Natural killer cell treated with Interleukin-12 subunit alpha and Interleukin-12 subunit beta and Interleukin-15 and Interleukin-18, amount 100 ng/mL, for 72 hours (primary cell): ENCODE measurements around the gene WDR75. TPM values are rescaled to one million over a fixed set of nuclear protein-coding genes. Genes with fewer than 3 reads are reported as not detected.

ENCODE experiments used
- ATAC-seq, 2 donors: fragments of 150-1000 bp; cut with Tn5 transposase in 1 of 2; sonication (Bioruptor Pico), chemical (Tn5 transposase) in 1 of 2; 2 replicates each; pipeline ENCODE4 v1.10.0; 2021
- DNase-seq: peaks from one replicate; pipeline ENCODE4 v3.0.0; 2022; ENCODE audit warnings: low spot score
- H3K27ac Mint-ChIP-seq, 2 donors: 1 replicate in 1 of 2; 2 replicates in 1 of 2; pipeline ENCODE4 v1.8.0; 2022; ENCODE audit warnings: mixed read lengths in 2 of 2, mild to moderate bottlenecking in 1 of 2, moderate library complexity in 1 of 2
- H3K27me3 Mint-ChIP-seq, 2 donors: 1 replicate in 1 of 2; 2 replicates in 1 of 2; pipeline ENCODE4 v1.8.0; 2022; ENCODE audit warnings: mixed read lengths in 2 of 2
- H3K36me3 Mint-ChIP-seq: one replicate; pipeline ENCODE4 v1.8.0; 2022; ENCODE audit warnings: mixed read lengths
- H3K4me1 Mint-ChIP-seq, 2 donors: 1 replicate in 1 of 2; 2 replicates in 1 of 2; pipeline ENCODE4 v1.8.0; 2022; ENCODE audit warnings: low read depth in 2 of 2, mixed read lengths in 2 of 2, mild to moderate bottlenecking in 1 of 2
- H3K4me3 Mint-ChIP-seq: one replicate; pipeline ENCODE4 v1.8.0; 2022; ENCODE audit warnings: mixed read lengths
- H3K9me3 Mint-ChIP-seq: 2 replicates; pipeline ENCODE4 v1.8.0; 2022; ENCODE audit warnings: mixed read lengths
- total RNA-seq, 2 donors: library from RNA; stranded (reverse); gene quantifications; one replicate each; pipeline ENCODE4 v1.2.3, GENCODE V29; 2022

WDR75 gene
- total RNA-seq, result 10 to 100 TPM; 45.1 to 55.6 TPM

DNA sequence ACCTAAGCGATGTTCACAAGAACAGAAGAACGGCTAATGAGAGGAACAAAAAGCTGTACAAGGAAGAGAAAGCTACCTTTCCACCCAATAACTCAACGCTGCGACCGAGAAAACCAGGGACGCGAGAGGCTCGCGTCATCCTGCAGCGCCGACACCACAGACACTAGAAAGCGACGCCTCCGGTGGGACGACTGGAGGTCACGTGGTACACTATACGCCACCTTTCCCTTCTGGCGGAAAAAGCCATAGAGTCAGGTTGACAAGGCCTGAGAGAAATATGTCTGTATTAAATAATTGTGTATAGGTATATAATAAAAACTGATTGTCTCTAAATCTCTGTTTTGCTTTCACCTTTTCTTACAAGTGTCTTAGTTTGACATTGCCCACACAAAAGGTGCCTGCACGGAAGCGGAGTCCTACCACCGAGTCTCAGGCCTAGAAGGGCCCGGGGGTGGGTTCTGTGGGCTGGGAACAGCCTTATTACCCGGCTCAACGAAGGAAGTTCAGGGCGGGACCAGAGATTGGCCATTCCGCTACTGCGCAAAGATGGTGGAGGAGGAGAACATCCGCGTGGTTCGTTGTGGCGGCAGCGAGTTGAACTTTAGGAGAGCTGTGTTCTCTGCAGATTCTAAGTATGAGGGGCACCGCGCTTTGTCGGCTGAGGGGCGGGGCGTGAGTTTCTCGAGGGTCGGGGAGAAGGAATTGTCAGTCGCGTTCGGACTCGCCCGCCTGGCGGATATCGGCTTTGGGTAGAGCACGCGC lies at the start of gene WDR75:
TSS of gene WDR75 (plus strand) at position 528 of the 762 bp plus-strand sequence. CDS start at position 547, 19 bp downstream.
- H3K36me3 Mint-ChIP-seq, result no peaks in the 10 kb centered on the region
- peak; percentile 91 for DNase-seq
- H3K27me3 Mint-ChIP-seq, result peaks cover 0 to 8% of the 10 kb centered on the region in 2 donors
- peak within 1 kb of the TSS in 1 of 2 donors; percentile 92 for H3K27ac Mint-ChIP-seq
- peaks cover 3 to 10% of the 10 kb centered on the region in 2 donors for H3K4me1 Mint-ChIP-seq
- peak; percentile 97 to 98 for ATAC-seq
- peak within 1 kb of the TSS; percentile 97 for H3K4me3 Mint-ChIP-seq
- no peaks in the 10 kb centered on the region for H3K9me3 Mint-ChIP-seq

- Mint-ChIP-seq H3K9me3 (no peaks in the 10 kb centered on the region), H3K36me3 (no peaks in the 10 kb centered on the region), H3K27me3 (peaks cover 0 to 2% of the 10 kb centered on the region in 2 donors), H3K4me3 (no peak overlapping the region), H3K27ac (no peak overlapping the region), H3K4me1 (no peaks in the 10 kb centered on the region)
- DNase-seq (no peak), ATAC-seq (no peak)
These were observed 47.7 kb upstream of the WDR75 start for GRCh38 chr2:189393440-189394111.

GRCh38 chr2:189394525-189394924 lies 46.7 kb upstream of the WDR75 start:
- Mint-ChIP-seq H3K9me3 (no peaks in the 10 kb centered on the region), H3K4me1 (no peaks in the 10 kb centered on the region), H3K36me3 (no peaks in the 10 kb centered on the region), H3K27ac (no peak overlapping the region), H3K27me3 (peaks cover 0 to 2% of the 10 kb centered on the region in 2 donors), H3K4me3 (no peak overlapping the region)
- ATAC-seq (no peak), DNase-seq (no peak)

- H3K9me3 Mint-ChIP-seq, result no peaks in the 10 kb centered on the region
- no peak for DNase-seq
- H3K27me3 Mint-ChIP-seq, result peaks cover 0 to 7% of the 10 kb centered on the region in 2 donors
- no peaks in the 10 kb centered on the region for H3K36me3 Mint-ChIP-seq
- H3K27ac Mint-ChIP-seq, result no peak overlapping the region
- no peaks in the 10 kb centered on the region for H3K4me1 Mint-ChIP-seq
- ATAC-seq, result no peak
- no peak overlapping the region for H3K4me3 Mint-ChIP-seq
These were observed 38.3 kb upstream of the WDR75 start for GRCh38 chr2:189402932-189403331.

DNA sequence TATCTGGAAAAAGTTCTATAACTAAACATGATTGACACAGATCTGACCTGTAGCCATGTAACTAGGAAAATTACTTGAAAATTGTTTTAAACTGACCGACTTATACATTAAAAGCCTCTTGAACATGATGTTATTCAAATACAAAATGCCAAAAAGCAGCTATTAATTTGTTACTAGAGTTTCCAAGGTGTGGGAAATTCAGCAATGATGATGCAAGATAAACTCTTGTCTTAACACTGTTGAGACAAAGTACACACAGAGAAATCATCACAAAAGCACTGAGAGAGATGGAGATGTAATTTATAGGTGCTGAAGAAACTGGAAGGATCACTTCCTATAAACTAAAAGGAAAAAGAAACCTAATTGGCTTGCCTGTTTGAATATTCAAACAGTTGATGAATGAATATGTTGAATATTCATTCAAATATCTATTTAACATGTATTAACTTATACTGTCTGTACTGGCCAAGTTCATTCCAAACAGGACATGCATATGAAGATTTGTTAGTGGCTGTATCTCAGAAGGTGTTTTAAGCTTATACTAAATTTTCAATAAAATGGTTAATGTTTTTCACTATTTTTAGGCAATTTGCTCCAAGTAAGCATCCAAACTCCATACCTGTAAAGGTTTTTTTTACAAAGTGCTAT lies 34.6 kb upstream of the WDR75 start:
- no peak for DNase-seq
- ATAC-seq, result no peak
- no peaks in the 10 kb centered on the region for H3K4me1 Mint-ChIP-seq
- H3K27ac Mint-ChIP-seq, result no peak overlapping the region
- H3K27me3 Mint-ChIP-seq, result no peaks in the 10 kb centered on the region
- H3K9me3 Mint-ChIP-seq, result no peaks in the 10 kb centered on the region
- H3K36me3 Mint-ChIP-seq, result no peaks in the 10 kb centered on the region
- H3K4me3 Mint-ChIP-seq, result no peak overlapping the region

- H3K4me3 Mint-ChIP-seq, result no peak overlapping the region
- H3K9me3 Mint-ChIP-seq, result no peaks in the 10 kb centered on the region
- no peaks in the 10 kb centered on the region for H3K4me1 Mint-ChIP-seq
- no peaks in the 10 kb centered on the region for H3K27me3 Mint-ChIP-seq
- ATAC-seq (no peak), DNase-seq (no peak)
- no peak overlapping the region for H3K27ac Mint-ChIP-seq
- H3K36me3 Mint-ChIP-seq, result no peaks in the 10 kb centered on the region
These were observed 33.7 kb upstream of the WDR75 start for GRCh38 chr2:189407281-189408209.

DNA sequence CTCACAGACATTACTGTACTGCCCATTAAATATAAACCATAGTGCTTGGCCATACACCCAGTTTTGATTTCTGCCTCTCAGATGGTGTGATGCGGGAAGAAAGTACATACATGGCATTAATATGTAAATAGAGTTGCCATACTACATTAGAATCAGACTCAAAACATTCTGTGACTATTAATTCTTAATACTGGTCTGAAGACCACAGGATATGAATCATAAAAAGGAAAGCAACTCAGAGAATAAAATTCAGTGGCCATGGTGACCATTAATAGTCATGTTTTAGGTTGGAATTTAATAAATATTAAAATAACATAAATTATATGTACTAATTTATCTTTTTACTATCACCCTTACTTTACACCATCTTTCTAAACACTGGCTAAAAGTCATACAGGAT lies 33.0 kb upstream of the WDR75 start:
- H3K4me1 Mint-ChIP-seq, result no peaks in the 10 kb centered on the region
- no peak overlapping the region for H3K27ac Mint-ChIP-seq
- DNase-seq (no peak), ATAC-seq (no peak)
- H3K36me3 Mint-ChIP-seq, result no peaks in the 10 kb centered on the region
- no peaks in the 10 kb centered on the region for H3K27me3 Mint-ChIP-seq
- no peak overlapping the region for H3K4me3 Mint-ChIP-seq
- H3K9me3 Mint-ChIP-seq, result no peaks in the 10 kb centered on the region

- DNase-seq (no peak), ATAC-seq (no peak)
- H3K27ac Mint-ChIP-seq, result no peak overlapping the region
- no peaks in the 10 kb centered on the region for H3K36me3 Mint-ChIP-seq
- no peak overlapping the region for H3K4me3 Mint-ChIP-seq
- no peaks in the 10 kb centered on the region for H3K9me3 Mint-ChIP-seq
- H3K27me3 Mint-ChIP-seq, result no peaks in the 10 kb centered on the region
- H3K4me1 Mint-ChIP-seq, result no peaks in the 10 kb centered on the region
These were observed 32.1 kb upstream of the WDR75 start for GRCh38 chr2:189409131-189409530.

DNA sequence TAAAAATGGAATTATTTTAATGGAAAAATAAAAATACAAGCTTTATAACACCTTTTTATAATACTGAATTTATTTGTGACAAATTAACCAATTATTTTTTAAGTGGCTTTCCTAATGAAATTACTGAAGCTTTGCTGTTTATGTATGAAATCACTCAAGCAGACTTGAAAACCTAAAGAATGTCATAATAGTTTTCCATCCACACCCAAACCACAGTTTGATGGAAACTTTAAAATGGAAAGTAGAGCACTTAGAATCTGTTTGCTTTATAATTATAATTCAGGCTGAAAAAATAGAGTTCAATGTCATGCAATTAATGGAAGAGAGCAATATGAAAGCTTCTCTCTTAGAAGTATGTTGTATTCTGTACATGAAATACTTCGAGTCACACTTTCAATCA lies 31.6 kb upstream of the WDR75 start:
- no peaks in the 10 kb centered on the region for H3K27me3 Mint-ChIP-seq
- no peaks in the 10 kb centered on the region for H3K36me3 Mint-ChIP-seq
- no peak overlapping the region for H3K27ac Mint-ChIP-seq
- no peak overlapping the region for H3K4me3 Mint-ChIP-seq
- ATAC-seq (no peak), DNase-seq (no peak)
- H3K9me3 Mint-ChIP-seq, result no peaks in the 10 kb centered on the region
- no peaks in the 10 kb centered on the region for H3K4me1 Mint-ChIP-seq

DNA sequence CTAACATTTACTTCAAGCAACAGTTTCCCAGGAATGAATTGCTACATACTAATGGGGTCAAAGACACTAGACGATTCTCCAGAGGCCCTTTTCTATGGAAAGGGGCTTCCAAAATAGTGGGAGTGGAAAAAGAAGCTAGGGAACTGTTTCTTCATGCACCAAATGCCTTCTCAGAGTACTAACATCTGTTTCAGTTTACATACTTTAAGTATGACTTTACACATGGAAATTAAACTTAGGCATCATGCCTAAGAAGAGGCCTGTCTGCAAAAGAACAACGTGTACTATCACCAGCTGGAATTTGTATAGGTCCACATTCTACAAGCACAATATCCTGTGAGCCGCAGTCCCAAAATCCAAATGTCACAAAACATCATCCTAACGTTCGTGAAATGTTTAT lies 29.4 kb upstream of the WDR75 start:
- Mint-ChIP-seq H3K27me3 (no peaks in the 10 kb centered on the region), H3K4me3 (no peak overlapping the region), H3K27ac (no peak overlapping the region), H3K36me3 (no peaks in the 10 kb centered on the region), H3K9me3 (no peaks in the 10 kb centered on the region), H3K4me1 (no peaks in the 10 kb centered on the region)
- DNase-seq (no peak), ATAC-seq (no peak)

DNA sequence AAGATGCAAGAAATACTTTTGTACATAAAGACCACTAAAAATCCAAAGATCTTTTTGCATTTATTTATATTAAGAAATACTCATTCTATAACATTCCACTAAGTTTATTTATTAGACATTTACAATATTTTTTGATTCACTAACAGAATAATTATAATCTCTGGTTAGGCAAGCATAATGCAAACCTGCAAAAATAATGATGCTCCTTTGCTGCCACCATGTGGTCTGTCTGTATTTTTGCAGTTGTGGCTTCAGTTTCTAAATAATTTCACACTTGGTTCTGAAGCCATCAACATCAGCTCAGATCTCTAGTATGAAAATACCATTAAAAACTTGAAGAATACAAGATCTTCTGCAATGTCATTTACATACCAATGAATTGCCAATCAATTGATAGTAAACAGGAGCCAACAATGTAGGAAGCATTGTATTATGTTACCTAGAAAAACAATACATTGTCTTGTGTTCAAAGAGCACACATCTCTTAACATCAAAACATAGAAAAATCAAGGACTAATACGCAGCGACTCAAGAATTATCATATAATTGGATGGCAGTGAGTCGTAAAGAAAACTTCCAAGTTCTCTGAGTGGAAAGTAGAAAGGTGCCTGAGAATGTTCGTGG lies 28.8 kb upstream of the WDR75 start:
- no peaks in the 10 kb centered on the region for H3K9me3 Mint-ChIP-seq
- H3K36me3 Mint-ChIP-seq, result no peaks in the 10 kb centered on the region
- H3K4me3 Mint-ChIP-seq, result no peak overlapping the region
- no peak for ATAC-seq
- H3K4me1 Mint-ChIP-seq, result no peaks in the 10 kb centered on the region
- no peak overlapping the region for H3K27ac Mint-ChIP-seq
- DNase-seq, result no peak
- no peaks in the 10 kb centered on the region for H3K27me3 Mint-ChIP-seq

DNA sequence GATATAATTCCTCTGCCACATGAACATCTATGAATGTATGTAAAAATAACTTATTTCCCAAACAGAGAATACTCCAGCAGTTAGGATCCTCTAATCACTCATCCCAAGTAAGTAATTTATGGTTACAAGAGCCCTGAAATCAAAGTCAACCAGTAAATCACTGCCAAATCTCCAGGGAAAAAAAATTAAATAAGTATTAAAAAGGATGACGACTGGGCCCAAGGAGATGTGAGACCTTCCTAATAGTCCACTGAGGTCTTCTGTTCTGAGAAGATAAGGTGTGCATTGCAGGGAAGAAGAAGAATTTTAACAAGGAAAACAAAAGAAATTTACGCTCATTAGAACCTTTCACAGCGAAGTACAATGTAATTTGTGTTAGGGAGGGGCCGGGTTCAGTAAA lies 28.0 kb upstream of the WDR75 start:
- no peak for DNase-seq
- ATAC-seq, result no peak
- Mint-ChIP-seq H3K27me3 (no peaks in the 10 kb centered on the region), H3K9me3 (no peaks in the 10 kb centered on the region), H3K27ac (no peak overlapping the region), H3K4me3 (no peak overlapping the region), H3K4me1 (no peaks in the 10 kb centered on the region), H3K36me3 (no peaks in the 10 kb centered on the region)

GRCh38 chr2:189421644-189422043 lies 19.6 kb upstream of the WDR75 start:
- Mint-ChIP-seq H3K4me3 (no peak overlapping the region), H3K27ac (no peak overlapping the region), H3K9me3 (no peaks in the 10 kb centered on the region), H3K27me3 (peaks cover 5 to 16% of the 10 kb centered on the region in 2 donors), H3K36me3 (no peaks in the 10 kb centered on the region), H3K4me1 (no peaks in the 10 kb centered on the region)
- ATAC-seq, result peak in 1 of 2 donors; percentile 28
- no peak for DNase-seq
